HG03565 (cell line): ENCODE results near the gene PKNOX2.
"Not testable (repeated sequence)": the region's sequence is repeated elsewhere in the genome, so short reads cannot be mapped to it uniquely, and the experiment has no call there.

ENCODE experiments used
- ATAC-seq: cut with Tn5 transposase; IDR thresholded peaks from one replicate; pipeline ENCODE4 v1.9.1; 2021; ENCODE audit warnings: mild to moderate bottlenecking, moderate library complexity; ENCODE audit not compliant: unreplicated experiment

PKNOX2 gene

DNA sequence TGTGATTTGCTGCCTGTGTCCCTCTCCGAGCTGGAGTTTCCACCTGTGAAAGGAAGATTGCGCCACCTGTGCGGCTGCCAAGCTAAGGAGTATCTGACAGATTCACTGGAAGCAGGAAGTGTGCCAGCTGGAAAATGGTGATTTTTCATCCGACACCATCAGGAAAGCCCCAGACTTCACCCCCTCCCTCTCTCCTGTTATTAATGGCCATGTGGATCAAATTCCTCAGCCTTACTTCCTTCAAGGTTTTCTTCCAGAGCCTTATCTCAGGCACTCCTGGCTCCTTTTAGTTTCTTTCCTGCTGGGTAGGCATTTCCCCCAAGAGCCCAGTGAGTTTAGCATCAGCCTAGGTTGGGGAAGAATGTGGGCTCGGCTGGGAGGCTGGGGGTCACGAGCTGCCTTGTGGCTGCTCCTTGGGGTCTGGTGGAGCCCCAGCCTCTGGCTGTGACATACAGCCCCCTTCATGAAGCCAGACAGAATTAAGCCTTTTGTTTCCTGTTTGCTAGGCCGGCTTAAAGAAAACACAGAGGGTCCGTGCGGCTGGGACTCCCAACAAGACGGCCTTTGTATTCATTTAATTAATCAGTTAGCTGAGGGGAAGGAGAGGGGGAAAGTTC is 37.1 kb downstream of the PKNOX2 start:
- no peak for ATAC-seq

- no peak for ATAC-seq
These were observed 37.9 kb downstream of the PKNOX2 start for GRCh38 chr11:125202362-125202880.

- no peak for ATAC-seq
These were observed 38.4 kb downstream of the PKNOX2 start for GRCh38 chr11:125202977-125203376.

GRCh38 chr11:125207866-125208425 is 43.4 kb downstream of the PKNOX2 start:
- no peak for ATAC-seq

GRCh38 chr11:125210066-125210465 is 45.5 kb downstream of the PKNOX2 start:
- ATAC-seq: no peak

GRCh38 chr11:125211191-125211947 is 46.8 kb downstream of the PKNOX2 start:
- no peak for ATAC-seq

DNA sequence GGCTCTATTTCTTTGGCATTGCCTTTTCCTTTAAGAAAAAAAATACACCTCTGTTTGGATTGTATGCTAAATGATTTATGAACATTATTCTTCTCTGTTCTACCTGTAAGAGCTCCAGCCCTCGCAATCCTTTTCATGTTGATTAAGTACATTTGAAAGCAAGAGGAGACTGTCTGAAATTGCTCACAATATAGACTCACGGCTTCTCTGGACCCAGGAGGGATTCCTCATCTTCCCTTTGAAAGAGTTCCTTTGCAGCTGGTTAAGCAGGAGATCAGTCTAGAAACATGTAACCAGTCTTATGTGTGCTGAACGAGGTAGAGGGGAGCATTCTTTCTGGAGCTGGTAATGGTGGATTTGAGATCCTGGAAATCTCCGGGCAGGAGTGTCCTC is 47.4 kb downstream of the PKNOX2 start:
- no peak for ATAC-seq

DNA sequence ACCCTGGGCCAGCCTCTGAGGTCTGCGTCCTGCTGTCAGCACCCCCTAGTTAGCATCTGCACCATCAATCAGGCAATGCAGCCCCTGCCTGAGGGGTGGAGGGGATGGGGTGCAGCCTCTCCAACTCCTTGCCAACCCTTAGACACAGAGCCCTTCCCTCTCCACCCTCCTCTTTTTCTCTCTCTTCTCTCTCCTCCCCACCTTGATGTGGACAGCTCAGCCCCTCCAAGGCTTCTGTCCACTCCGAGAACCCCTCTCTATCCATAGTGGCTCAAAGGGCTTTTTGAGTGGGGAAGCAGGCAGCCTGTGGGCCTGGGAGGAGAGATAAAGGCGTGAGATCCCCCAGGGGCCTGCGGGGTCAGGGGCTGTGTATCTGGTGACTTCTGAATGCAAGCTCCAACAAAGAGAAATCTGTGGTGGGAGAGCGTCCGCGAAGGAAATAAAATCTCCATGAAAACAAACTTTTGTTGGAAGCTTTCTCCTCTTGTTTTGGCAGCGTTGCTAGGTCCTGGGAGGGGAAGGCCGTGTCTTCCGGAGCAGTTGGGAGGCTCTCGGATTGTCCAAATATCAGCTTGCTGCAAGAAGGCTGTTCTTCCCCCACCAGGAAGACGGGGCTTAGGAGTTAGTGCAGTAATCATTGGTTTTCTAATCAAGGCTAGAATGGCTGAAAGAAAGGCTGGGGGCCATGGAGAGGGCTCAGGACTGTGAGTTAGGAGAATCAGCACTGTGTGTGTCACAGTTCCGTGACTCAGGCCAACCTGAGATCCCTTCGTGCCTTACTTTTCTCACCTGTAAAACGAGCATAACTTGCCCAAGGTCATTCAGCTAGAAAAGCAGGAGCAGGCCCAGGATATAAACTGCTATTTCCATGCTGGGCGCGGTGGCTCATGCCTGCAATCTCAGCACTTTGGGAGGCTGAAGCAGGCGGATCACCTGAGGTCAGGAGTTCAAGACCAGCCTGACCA is 50.3 kb downstream of the PKNOX2 start:
- no peak for ATAC-seq

DNA sequence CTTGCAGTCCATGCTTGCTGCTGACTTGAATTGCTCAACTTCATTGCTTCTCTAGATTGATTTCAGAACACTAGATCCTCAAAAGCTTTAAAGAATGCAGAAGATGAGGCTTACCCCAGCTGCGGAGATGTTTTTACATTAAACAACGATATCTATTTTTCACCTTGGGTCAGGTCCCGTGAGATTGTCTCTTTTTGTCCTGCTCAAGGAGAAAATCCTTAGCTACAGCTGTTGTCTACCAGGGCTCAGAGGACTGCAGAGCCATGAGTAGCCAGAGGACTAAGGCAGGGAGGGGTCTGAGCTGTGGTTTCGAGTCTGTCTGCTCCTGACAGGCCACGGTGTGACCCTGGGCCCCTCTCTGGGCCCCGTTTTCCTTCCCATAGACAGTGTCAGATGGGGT is 51.4 kb downstream of the PKNOX2 start:
- no peak for ATAC-seq

DNA sequence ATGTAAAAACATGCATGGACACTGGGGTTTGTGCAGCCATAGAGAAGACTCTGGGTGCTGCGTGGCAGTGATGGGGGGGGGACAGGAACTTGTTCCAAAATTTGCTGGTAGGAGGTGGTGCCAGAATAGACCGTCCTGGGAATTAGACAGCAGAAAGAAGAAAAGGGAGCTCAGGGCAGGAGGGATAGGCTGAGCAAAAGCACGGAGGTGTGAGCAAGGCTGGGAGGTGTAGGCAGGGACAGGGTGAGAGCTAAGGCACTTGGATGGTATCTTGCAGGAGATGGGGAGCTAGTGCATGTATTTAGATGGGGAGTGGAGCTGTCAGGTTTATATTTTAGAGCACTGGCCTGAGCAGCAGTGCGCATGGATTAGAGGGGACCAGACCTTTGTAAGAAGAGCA is 53.8 kb downstream of the PKNOX2 start:
- ATAC-seq: no peak

- ATAC-seq: no peak
These were observed 56.9 kb downstream of the PKNOX2 start for GRCh38 chr11:125221461-125221860.

GRCh38 chr11:125222494-125222893 is 57.9 kb downstream of the PKNOX2 start:
- no peak for ATAC-seq

DNA sequence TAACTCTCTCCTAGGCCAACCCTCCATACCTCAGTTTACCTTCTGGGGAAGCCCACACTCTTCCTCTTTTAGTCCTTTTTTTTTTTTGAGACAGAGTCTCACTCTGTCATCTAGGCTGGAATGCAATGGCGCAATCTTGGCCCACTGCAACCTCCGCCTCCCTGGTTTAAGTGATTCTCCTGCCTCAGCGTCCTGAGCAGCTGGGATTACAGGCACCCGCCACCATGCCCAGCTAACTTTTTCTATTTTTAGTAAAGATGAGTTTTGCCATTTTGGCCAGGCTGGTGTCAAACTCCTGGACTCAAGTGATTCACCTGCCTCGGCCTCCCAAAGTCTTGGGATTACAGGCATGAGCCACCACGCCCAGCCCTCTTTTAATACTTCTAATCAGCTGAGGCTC is 58.6 kb downstream of the PKNOX2 start:
- ATAC-seq: not testable (repeated sequence)

DNA sequence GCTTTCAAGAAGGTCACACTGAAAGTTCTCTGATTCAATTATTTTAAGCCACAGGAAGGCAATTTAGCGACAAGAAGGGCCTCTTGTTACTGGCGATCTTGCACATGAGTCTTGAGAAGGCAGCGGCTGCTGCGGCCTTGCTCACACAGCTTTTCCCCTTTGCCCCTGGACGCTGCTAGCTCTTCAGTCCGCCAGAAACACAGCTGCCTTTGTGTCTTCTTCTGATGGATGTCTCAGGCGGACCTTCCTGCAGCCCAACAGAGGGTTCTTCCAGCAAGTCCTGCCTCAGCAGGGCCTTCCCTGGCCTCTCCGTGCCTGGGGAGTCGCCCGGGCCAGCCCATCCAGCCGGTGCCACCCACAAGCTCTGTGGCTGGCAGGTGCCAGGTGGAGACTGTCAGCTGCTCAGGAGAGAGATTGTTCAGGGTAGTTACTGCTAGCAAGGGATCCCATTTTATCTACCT is 59.4 kb downstream of the PKNOX2 start:
- no peak for ATAC-seq

- no peak for ATAC-seq
These were observed 60.0 kb downstream of the PKNOX2 start for GRCh38 chr11:125224391-125225021.

- no peak for ATAC-seq
These were observed 60.9 kb downstream of the PKNOX2 start for GRCh38 chr11:125225401-125225800.

DNA sequence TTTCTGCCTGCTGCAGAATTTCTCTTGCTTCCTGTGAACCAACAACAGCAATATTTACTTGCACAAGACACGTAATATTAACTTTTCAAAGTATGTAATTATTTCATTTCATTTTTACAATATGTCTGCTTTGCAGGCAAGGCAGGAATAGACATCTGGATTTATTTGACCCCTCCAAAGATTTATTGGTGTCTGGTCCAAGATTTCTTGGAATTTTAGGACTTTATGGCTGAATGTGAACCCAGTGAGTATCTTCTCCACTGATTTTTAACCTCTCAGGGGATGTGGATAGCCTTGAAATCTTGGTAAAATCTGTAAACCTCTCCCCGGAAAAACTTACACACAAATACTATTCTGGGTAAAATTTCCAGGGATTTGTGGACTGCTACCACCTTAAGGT is 61.5 kb downstream of the PKNOX2 start:
- ATAC-seq: no peak

DNA sequence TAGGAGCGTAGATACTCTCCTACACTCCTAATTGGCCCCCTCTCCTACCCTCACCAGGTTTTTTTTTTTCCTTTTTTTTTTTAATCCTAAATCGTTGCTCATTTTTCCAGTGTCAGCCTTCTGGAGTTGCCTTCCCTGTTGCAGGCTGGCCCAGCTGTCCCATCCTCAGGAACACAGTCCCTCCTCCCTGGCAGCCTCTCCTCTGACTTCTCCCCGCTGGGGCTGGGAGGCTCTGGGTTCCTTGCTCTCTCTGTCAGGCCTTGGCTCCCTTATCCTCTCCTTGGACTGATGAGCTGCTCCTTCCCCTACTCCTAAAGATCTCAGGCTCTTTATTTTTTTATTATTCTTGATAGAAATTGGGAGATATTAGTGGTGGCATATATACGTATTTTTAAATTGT is 62.2 kb downstream of the PKNOX2 start:
- no peak for ATAC-seq

DNA sequence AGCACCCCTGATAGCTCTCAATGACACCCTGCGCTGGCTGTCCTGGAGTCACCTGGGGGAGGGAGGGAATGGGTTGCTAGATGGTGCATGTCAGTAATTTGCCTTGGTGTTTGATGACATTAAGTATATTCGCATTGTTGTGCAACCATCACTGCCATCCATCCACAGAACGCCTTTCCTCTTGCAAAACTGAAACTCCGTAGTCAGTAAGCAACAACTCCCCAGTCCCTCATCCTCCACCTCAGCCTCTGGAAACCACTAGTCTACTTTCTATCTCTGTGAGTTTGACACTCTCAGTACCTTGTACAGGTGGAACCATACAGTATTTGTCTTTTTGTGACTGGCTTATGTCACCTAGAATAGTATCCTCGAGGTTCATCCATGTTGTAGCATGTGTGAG is 62.6 kb downstream of the PKNOX2 start:
- ATAC-seq: no peak

- ATAC-seq: no peak
These were observed 63.9 kb downstream of the PKNOX2 start for GRCh38 chr11:125228445-125228844.
